Natural killer cell (primary cell): ENCODE results near the gene IGSF3. TPM values are rescaled to one million over a fixed set of nuclear protein-coding genes. Genes with fewer than 3 reads are reported as not detected.

Source experiments
- ATAC-seq, 3 donors: fragments of 150-1000 bp in 2 of 3; fragments of 200-7000 bp in 1 of 3; cut with Tn5 transposase; 1 replicate in 1 of 3; 2 replicates in 2 of 3; pipeline ENCODE4 v1.10.0; 2021; ENCODE audit warnings: mild to moderate bottlenecking in 2 of 3, moderate library complexity in 2 of 3
- DNase-seq, 2 donors: peaks; one replicate each; pipeline versions ENCODE4 v3.0.0 to v3.0.0-alpha.2; 2013 to 2021; ENCODE audit warnings: mixed read lengths in 1 of 2
- H3K27ac ChIP-seq: one replicate; pipeline ENCODE4 v1.5.1; 2013; ENCODE audit warnings: mild to moderate bottlenecking, low read length
- H3K27me3 ChIP-seq: one replicate; pipeline ENCODE4 v1.6.1; 2013; ENCODE audit warnings: low read length; ENCODE audit not compliant: control insufficient read depth, insufficient read depth
- H3K36me3 ChIP-seq: one replicate; pipeline ENCODE4 v1.6.1; 2013; ENCODE audit warnings: low read length; ENCODE audit not compliant: control insufficient read depth, insufficient read depth
- H3K4me1 ChIP-seq: one replicate; pipeline ENCODE4 v1.6.1; 2013; ENCODE audit warnings: low read length; ENCODE audit not compliant: control insufficient read depth, insufficient read depth
- H3K4me3 ChIP-seq: one replicate; pipeline ENCODE4 v1.5.1; 2013; ENCODE audit warnings: low read length
- H3K9me3 ChIP-seq: one replicate; pipeline ENCODE4 v1.6.1; 2013; ENCODE audit warnings: low read length; ENCODE audit not compliant: control insufficient read depth, insufficient read depth
- H3K27ac Mint-ChIP-seq, 2 donors: one replicate each; pipeline ENCODE4 v1.8.0; 2022; ENCODE audit warnings: mild to moderate bottlenecking in 2 of 2, mixed read lengths in 2 of 2, moderate library complexity in 1 of 2
- H3K27me3 Mint-ChIP-seq, 2 donors: one replicate each; pipeline ENCODE4 v1.8.0; 2022; ENCODE audit warnings: low read depth in 2 of 2, mixed read lengths in 2 of 2
- H3K36me3 Mint-ChIP-seq: one replicate; pipeline ENCODE4 v1.8.0; 2022; ENCODE audit warnings: mixed read lengths
- H3K4me1 Mint-ChIP-seq, 2 donors: one replicate each; pipeline ENCODE4 v1.8.0; 2022; ENCODE audit warnings: mixed read lengths in 2 of 2
- H3K4me3 Mint-ChIP-seq: one replicate; pipeline ENCODE4 v1.8.0; 2022; ENCODE audit warnings: mild to moderate bottlenecking, moderate library complexity, mixed read lengths
- H3K9me3 Mint-ChIP-seq, 2 donors: one replicate each; pipeline ENCODE4 v1.8.0; 2022; ENCODE audit warnings: mixed read lengths in 2 of 2
- WGBS: methylation state at CpG from one replicate; pipeline ENCODE4 v1.1.7; 2013; ENCODE audit warnings: missing lambda C conversion rate; ENCODE audit not compliant: insufficient coverage; 5-methylcytosine and 5-hydroxymethylcytosine counted together
- intact Hi-C: fragments of 100-400 bp; cut with micrococcal nuclease; formaldehyde crosslinking; loops from one replicate; pipeline ENCODE4 v1.14.2; 2022
- total RNA-seq, 4 donors: library from RNA; stranded (reverse); fragments of 120-200 nt in 1 of 4; gene quantifications; one replicate each; pipeline versions ENCODE4 v1.2.3 to v1.2.4, GENCODE V29; 2013 to 2022
- TF ChIP-seq, protein P1 (sequence below): fragments of 200-600 bp; IDR thresholded peaks from one replicate; pipeline ENCODE4 v1.8.0; 2022; ENCODE audit warnings: antibody characterized with exemption

Gene IGSF3
- total RNA-seq, 3 donors from 2014 or later (not counting 1 experiment from before 2014, with no cell fraction given): 0.05 to 0.14 TPM; not detected in 1

DNA sequence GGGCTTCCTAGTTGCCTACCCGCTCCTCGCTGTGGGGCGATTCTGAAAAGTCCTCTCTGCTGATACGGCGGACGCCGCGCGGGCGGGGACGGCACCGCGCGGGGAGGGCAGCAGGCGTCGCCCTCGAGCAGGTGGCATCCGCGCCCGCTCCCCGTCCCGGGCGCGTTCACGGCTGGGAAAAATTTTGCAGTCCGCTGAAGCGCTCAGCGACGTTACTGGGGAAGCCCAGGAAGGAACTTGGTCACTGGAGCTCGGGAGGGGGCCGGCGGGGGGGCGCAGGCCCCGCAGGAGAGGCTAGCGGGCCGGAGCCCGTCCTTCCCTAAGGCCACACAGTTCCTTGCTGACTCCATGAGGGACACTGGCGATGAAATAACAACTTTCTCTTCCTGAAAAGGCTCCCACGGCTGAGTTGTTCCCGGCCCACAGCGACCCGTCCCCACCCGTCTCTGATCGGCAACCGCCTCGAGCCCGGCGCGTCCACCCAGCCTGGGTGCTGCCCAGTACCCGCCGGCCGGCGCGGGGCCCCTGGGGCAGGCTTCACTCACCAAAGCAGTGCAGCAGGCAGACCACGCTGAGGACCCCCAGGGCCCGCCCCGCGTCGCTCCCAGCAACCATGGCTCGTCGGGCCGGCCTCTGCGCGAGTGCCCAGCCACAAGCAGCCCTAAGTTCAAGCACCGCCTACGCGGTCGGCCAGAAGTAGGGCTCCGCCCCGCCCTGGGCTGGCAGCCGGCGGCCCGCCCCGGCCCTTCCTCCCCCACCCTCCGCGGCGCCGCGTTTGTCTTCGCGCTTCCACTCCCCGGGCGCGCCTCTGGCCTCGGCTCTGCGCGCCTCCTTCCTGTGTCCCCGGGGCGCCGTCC is 96.9 kb downstream of the IGSF3 start, which contains the start of gene CD58:
Gene CD58 (minus strand): TSS at position 669 of the 857 bp plus-strand sequence. CDS start 54 bp downstream, at position 615.
- peak within 1 kb of the TSS; percentile 82 for H3K27ac ChIP-seq
- H3K9me3 ChIP-seq: no peaks in the 10 kb centered on the region
- DNase-seq: peak; percentile 79 to 89
- no peaks in the 10 kb centered on the region for H3K27me3 ChIP-seq
- peak within 1 kb of the TSS; percentile 82 to 90 for H3K27ac Mint-ChIP-seq
- no peaks in the 10 kb centered on the region for H3K36me3 Mint-ChIP-seq
- under 1% methylated on average over 90 of the region's 90 CpGs for WGBS
- no peaks in the 10 kb centered on the region for H3K36me3 ChIP-seq
- peaks cover 4 to 11% of the 10 kb centered on the region in 2 donors for H3K27me3 Mint-ChIP-seq
- peak; percentile 79 to 92 (median 86) for ATAC-seq
- H3K9me3 Mint-ChIP-seq: no peaks in the 10 kb centered on the region
- peak within 1 kb of the TSS; percentile 72 for H3K4me3 ChIP-seq
- peak within 1 kb of the TSS; percentile 86 for H3K4me3 Mint-ChIP-seq
- peaks cover 28% of the 10 kb centered on the region for H3K4me1 ChIP-seq
- TF ChIP-seq, protein P1, sequence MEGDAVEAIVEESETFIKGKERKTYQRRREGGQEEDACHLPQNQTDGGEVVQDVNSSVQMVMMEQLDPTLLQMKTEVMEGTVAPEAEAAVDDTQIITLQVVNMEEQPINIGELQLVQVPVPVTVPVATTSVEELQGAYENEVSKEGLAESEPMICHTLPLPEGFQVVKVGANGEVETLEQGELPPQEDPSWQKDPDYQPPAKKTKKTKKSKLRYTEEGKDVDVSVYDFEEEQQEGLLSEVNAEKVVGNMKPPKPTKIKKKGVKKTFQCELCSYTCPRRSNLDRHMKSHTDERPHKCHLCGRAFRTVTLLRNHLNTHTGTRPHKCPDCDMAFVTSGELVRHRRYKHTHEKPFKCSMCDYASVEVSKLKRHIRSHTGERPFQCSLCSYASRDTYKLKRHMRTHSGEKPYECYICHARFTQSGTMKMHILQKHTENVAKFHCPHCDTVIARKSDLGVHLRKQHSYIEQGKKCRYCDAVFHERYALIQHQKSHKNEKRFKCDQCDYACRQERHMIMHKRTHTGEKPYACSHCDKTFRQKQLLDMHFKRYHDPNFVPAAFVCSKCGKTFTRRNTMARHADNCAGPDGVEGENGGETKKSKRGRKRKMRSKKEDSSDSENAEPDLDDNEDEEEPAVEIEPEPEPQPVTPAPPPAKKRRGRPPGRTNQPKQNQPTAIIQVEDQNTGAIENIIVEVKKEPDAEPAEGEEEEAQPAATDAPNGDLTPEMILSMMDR: peak; percentile 75
- peaks cover 56 to 60% of the 10 kb centered on the region in 2 donors for H3K4me1 Mint-ChIP-seq
- intact Hi-C loops: loop anchor here (1.0 to 5.0 kb wide), 6 partner anchors 53 to 557 kb away; partner anchors contain the start of gene TTF2

DNA sequence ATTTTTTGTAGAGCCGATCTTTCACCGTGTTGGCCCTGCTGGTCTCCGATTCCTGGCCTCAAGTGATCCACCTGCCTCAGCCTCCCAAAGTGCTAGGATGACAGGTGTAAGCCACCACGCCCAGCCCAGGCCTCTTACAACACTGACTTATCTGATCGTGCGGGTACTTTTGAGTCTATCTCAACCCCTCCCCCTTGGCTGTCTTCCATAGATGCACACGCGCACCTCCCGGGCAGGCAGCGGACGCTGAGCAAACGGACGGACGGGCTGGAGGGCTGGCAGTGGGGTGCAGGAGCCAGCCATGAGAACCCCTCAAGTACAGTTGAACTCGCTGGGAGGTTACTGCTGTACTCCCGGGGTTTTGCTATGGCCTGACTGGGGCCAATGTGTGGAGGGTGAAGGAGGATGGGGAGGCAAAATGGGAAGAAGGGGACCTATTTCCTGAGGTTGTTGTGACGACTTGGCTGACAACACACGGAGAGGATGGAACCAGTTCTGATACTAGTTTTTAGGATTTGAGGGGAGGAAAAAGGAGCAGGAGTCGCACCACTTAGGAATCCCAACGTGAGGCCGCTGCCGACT is 97.7 kb downstream of the IGSF3 start:
- peaks cover 3 to 7% of the 10 kb centered on the region in 2 donors for H3K27me3 Mint-ChIP-seq
- Histone ChIP-seq H3K9me3 (no peaks in the 10 kb centered on the region), H3K36me3 (no peaks in the 10 kb centered on the region), H3K4me1 (peaks cover 28% of the 10 kb centered on the region), H3K27ac (peak overlapping the region; percentile 77), H3K27me3 (no peaks in the 10 kb centered on the region), H3K4me3 (peak overlapping the region; percentile 72)
- peak overlapping the region; percentile 86 for H3K4me3 Mint-ChIP-seq
- intact Hi-C loops: loop anchor here (1.0 to 5.0 kb wide), 6 partner anchors 53 to 557 kb away; partner anchors contain the start of gene TTF2
- TF ChIP-seq, protein P1: no peak
- H3K36me3 Mint-ChIP-seq: no peaks in the 10 kb centered on the region
- peak overlapping the region; percentile 82 to 90 for H3K27ac Mint-ChIP-seq
- 13% methylated on average over 22 of the region's 22 CpGs for WGBS
- H3K9me3 Mint-ChIP-seq: no peaks in the 10 kb centered on the region
- DNase-seq (peak; percentile 31 to 78), ATAC-seq (peak in 1 of 3 donors; percentile 18)
- peaks cover 62 to 66% of the 10 kb centered on the region in 2 donors for H3K4me1 Mint-ChIP-seq

GRCh38 chr1:116569381-116569670 is 98.2 kb downstream of the IGSF3 start:
- H3K4me3 Mint-ChIP-seq: peak overlapping the region; percentile 86
- ATAC-seq (no peak), DNase-seq (no peak)
- TF ChIP-seq, protein P1: no peak
- H3K36me3 ChIP-seq: no peaks in the 10 kb centered on the region
- peak overlapping the region; percentile 77 for H3K27ac ChIP-seq
- intact Hi-C loops: no loop called here
- peaks cover 28% of the 10 kb centered on the region for H3K4me1 ChIP-seq
- H3K4me1 Mint-ChIP-seq: peaks cover 62 to 68% of the 10 kb centered on the region in 2 donors
- peaks cover 2 to 3% of the 10 kb centered on the region in 2 donors for H3K27me3 Mint-ChIP-seq
- peak overlapping the region; percentile 82 to 90 for H3K27ac Mint-ChIP-seq
- H3K9me3 Mint-ChIP-seq: peaks cover under 1% of the 10 kb centered on the region in 2 donors
- no peaks in the 10 kb centered on the region for H3K27me3 ChIP-seq
- H3K9me3 ChIP-seq: no peaks in the 10 kb centered on the region
- no peak overlapping the region for H3K4me3 ChIP-seq
- peaks cover 2% of the 10 kb centered on the region for H3K36me3 Mint-ChIP-seq
